Astrocyte (in vitro differentiated cells and primary cell): ENCODE results near the gene DENND2A. TPM values are rescaled to one million over a fixed set of nuclear protein-coding genes. Genes with fewer than 3 reads are reported as not detected.

Source experiments
- DNase-seq: peaks from one replicate; pipeline ENCODE4 v3.0.0-alpha.2; 2010; ENCODE audit warnings: low read depth
- FAIRE-seq: peaks from 2 replicates; lab custom pipeline; 2011; peaks lifted over from hg19 to GRCh38; lab: Jason Lieb, UNC
- H2AFZ ChIP-seq: 2 replicates; pipeline ENCODE4 v1.6.0; 2012; ENCODE audit warnings: low read depth, low read length, inconsistent platforms
- H3K27ac ChIP-seq: 2 replicates; pipeline ENCODE4 v1.5.1; 2011; ENCODE audit warnings: low read depth, low read length, inconsistent platforms
- H3K27me3 ChIP-seq: 2 replicates; pipeline ENCODE4 v1.6.0; 2011; ENCODE audit warnings: low read length, inconsistent platforms; ENCODE audit not compliant: insufficient read depth
- H3K36me3 ChIP-seq: 2 replicates; pipeline ENCODE4 v1.5.1; 2011; ENCODE audit warnings: low read length, inconsistent platforms; ENCODE audit not compliant: insufficient read depth
- H3K4me1 ChIP-seq: 2 replicates; pipeline ENCODE4 v1.5.1; 2011; ENCODE audit warnings: low read length, inconsistent platforms; ENCODE audit not compliant: insufficient read depth
- H3K4me2 ChIP-seq: 2 replicates; pipeline ENCODE4 v1.6.0; 2012; ENCODE audit warnings: low read length, inconsistent platforms
- H3K4me3 ChIP-seq: 2 replicates; pipeline ENCODE4 v1.5.1; 2011; ENCODE audit warnings: low read depth, mild to moderate bottlenecking, low read length, inconsistent platforms; ENCODE audit not compliant: insufficient read depth
- H3K79me2 ChIP-seq: 2 replicates; pipeline ENCODE4 v1.6.0; 2012; ENCODE audit warnings: mild to moderate bottlenecking, low read length, inconsistent platforms; ENCODE audit not compliant: insufficient read depth
- H3K9ac ChIP-seq: 2 replicates; pipeline ENCODE4 v1.6.0; 2012; ENCODE audit warnings: mild to moderate bottlenecking, low read length, inconsistent platforms
- H3K9me3 ChIP-seq: 2 replicates; pipeline ENCODE4 v1.5.1; 2012; ENCODE audit warnings: low read depth, mild to moderate bottlenecking, low read length, inconsistent platforms; ENCODE audit not compliant: insufficient read depth
- H4K20me1 ChIP-seq: 2 replicates; pipeline ENCODE4 v1.6.0; 2012; ENCODE audit warnings: low read length, inconsistent platforms; ENCODE audit not compliant: insufficient read depth
- H3K27ac Mint-ChIP-seq: one replicate; pipeline ENCODE4 v1.8.0; 2021; ENCODE audit warnings: mild to moderate bottlenecking, mixed read lengths; ENCODE audit not compliant: unreplicated experiment
- H3K27me3 Mint-ChIP-seq: one replicate; pipeline ENCODE4 v1.8.0; 2021; ENCODE audit warnings: low read depth, mixed read lengths; ENCODE audit not compliant: unreplicated experiment
- H3K36me3 Mint-ChIP-seq: one replicate; pipeline ENCODE4 v1.8.0; 2021; ENCODE audit warnings: low read depth, mixed read lengths; ENCODE audit not compliant: unreplicated experiment
- H3K4me1 Mint-ChIP-seq: one replicate; pipeline ENCODE4 v1.8.0; 2021; ENCODE audit warnings: low read depth, mixed read lengths; ENCODE audit not compliant: unreplicated experiment
- H3K4me3 Mint-ChIP-seq: one replicate; pipeline ENCODE4 v1.8.0; 2021; ENCODE audit warnings: mild to moderate bottlenecking, moderate library complexity, mixed read lengths; ENCODE audit not compliant: unreplicated experiment
- H3K9me3 Mint-ChIP-seq: one replicate; pipeline ENCODE4 v1.8.0; 2021; ENCODE audit warnings: mild to moderate bottlenecking, mixed read lengths; ENCODE audit not compliant: unreplicated experiment
- CTCF ChIP-seq: IDR thresholded peaks from 2 replicates; pipeline ENCODE4 v1.5.1; 2011; ENCODE audit warnings: low read depth, mild to moderate bottlenecking, inconsistent platforms, low read length, moderate library complexity; ENCODE audit not compliant: insufficient read depth
- EZH2 ChIP-seq: IDR thresholded peaks from 2 replicates; pipeline ENCODE4 v1.6.1; 2012; ENCODE audit warnings: mild to moderate bottlenecking, low read length, inconsistent platforms; ENCODE audit not compliant: insufficient read depth
- total RNA-seq: library from RNA; stranded (reverse); gene quantifications from 2 replicates; pipeline ENCODE4 v1.2.1, GENCODE V29; 2021

The DENND2A gene
- total RNA-seq, 1 donor from 2014 or later: 42.1 TPM

- H3K4me3 ChIP-seq: no peak overlapping the region
- H3K36me3 Mint-ChIP-seq: no peaks in the 10 kb centered on the region
- H3K27ac ChIP-seq: no peak overlapping the region
- H2AFZ ChIP-seq: no peak overlapping the region
- H3K9me3 ChIP-seq: no peaks in the 10 kb centered on the region
- no peak overlapping the region for H3K27ac Mint-ChIP-seq
- H3K4me3 Mint-ChIP-seq: no peak overlapping the region
- H3K27me3 Mint-ChIP-seq: peaks cover 2% of the 10 kb centered on the region
- no peaks in the 10 kb centered on the region for H3K27me3 ChIP-seq
- TF ChIP-seq EZH2: no peak
- TF ChIP-seq CTCF: no peak
- H4K20me1 ChIP-seq: no peaks in the 10 kb centered on the region
- FAIRE-seq: no peak
- no peak for DNase-seq
- H3K4me2 ChIP-seq: no peak overlapping the region
- peaks cover 9% of the 10 kb centered on the region for H3K4me1 ChIP-seq
- no peak overlapping the region for H3K9ac ChIP-seq
- peaks cover 2% of the 10 kb centered on the region for H3K9me3 Mint-ChIP-seq
- H3K36me3 ChIP-seq: no peaks in the 10 kb centered on the region
- H3K79me2 ChIP-seq: no peaks in the 10 kb centered on the region
- H3K4me1 Mint-ChIP-seq: peaks cover 18% of the 10 kb centered on the region
Measured at GRCh38 chr7:140650367-140650766, 9.8 kb upstream of the DENND2A start.

- no peak overlapping the region for H3K4me3 ChIP-seq
- FAIRE-seq (no peak), DNase-seq (peak; percentile 34)
- no peak overlapping the region for H3K27ac ChIP-seq
- H3K4me1 Mint-ChIP-seq: peaks cover 18% of the 10 kb centered on the region
- peak overlapping the region; percentile 40 for H3K4me2 ChIP-seq
- H3K9me3 ChIP-seq: no peaks in the 10 kb centered on the region
- H4K20me1 ChIP-seq: no peaks in the 10 kb centered on the region
- H3K36me3 ChIP-seq: no peaks in the 10 kb centered on the region
- peaks cover 6% of the 10 kb centered on the region for H3K27me3 Mint-ChIP-seq
- H2AFZ ChIP-seq: no peak overlapping the region
- H3K79me2 ChIP-seq: no peaks in the 10 kb centered on the region
- H3K4me3 Mint-ChIP-seq: no peak overlapping the region
- TF ChIP-seq EZH2: no peak
- TF ChIP-seq CTCF: no peak
- peaks cover 9% of the 10 kb centered on the region for H3K4me1 ChIP-seq
- H3K9me3 Mint-ChIP-seq: peaks cover 2% of the 10 kb centered on the region
- no peak overlapping the region for H3K9ac ChIP-seq
- H3K36me3 Mint-ChIP-seq: no peaks in the 10 kb centered on the region
- peak overlapping the region; percentile 59 for H3K27ac Mint-ChIP-seq
- no peaks in the 10 kb centered on the region for H3K27me3 ChIP-seq
Measured at GRCh38 chr7:140649556-140650205, 9.1 kb upstream of the DENND2A start.

GRCh38 chr7:140646931-140647647 is 6.5 kb upstream of the DENND2A start:
- Mint-ChIP-seq H3K27me3 (peaks cover 7% of the 10 kb centered on the region), H3K36me3 (peaks cover 2% of the 10 kb centered on the region), H3K4me1 (peaks cover 13% of the 10 kb centered on the region), H3K27ac (peak overlapping the region; percentile 53), H3K4me3 (no peak overlapping the region), H3K9me3 (peaks cover 4% of the 10 kb centered on the region)
- Histone ChIP-seq H3K9ac (no peak overlapping the region), H3K27me3 (no peaks in the 10 kb centered on the region), H2AFZ (peak overlapping the region; percentile 19), H3K9me3 (no peaks in the 10 kb centered on the region), H3K4me2 (no peak overlapping the region), H3K27ac (no peak overlapping the region), H3K36me3 (no peaks in the 10 kb centered on the region), H4K20me1 (no peaks in the 10 kb centered on the region), H3K4me3 (no peak overlapping the region), H3K4me1 (peaks cover 9% of the 10 kb centered on the region), H3K79me2 (no peaks in the 10 kb centered on the region)
- FAIRE-seq (no peak), DNase-seq (no peak)
- TF ChIP-seq CTCF: peak; percentile 64
- TF ChIP-seq EZH2: no peak
